IMR-90 (cell line): Measurements from ENCODE around the gene SLC39A8. TPM values are rescaled to one million over a fixed set of nuclear protein-coding genes. Genes with fewer than 3 reads are reported as not detected.

Experiments
- ATAC-seq: fragments of 200-7000 bp; cut with Tn5 transposase; 2 replicates; pipeline ENCODE4 v1.9.1; 2020; ENCODE audit warnings: low read depth, mild to moderate bottlenecking, moderate library complexity
- BruUV-seq: library from RNA; stranded (reverse); fragments of 400-500 nt; replicated peaks from 2 replicates; lab custom pipeline; 2021; lab: Mats Ljungman, UMichigan
- CTCF ChIA-PET: fragments of 300-600 bp; formaldehyde crosslinking; extraction: SDS; loops from one replicate; lab custom pipeline; 2021; ENCODE audit warnings: antibody characterized with exemption; lab: Yijun Ruan, JAX
- POLR2A ChIA-PET: fragments of 300-600 bp; sonication (Branson Sonifier 250); formaldehyde crosslinking; loops from one replicate; lab custom pipeline; 2022; ENCODE audit warnings: antibody characterized with exemption; ENCODE audit not compliant: unreplicated experiment; lab: Charles Lee
- DNase-seq: peaks from one replicate; pipeline ENCODE4 v3.0.0; 2013
- H2AFZ ChIP-seq: replicated peaks from 2 replicates; pipeline ENCODE3; 2013; ENCODE audit warnings: low read length, mild to moderate bottlenecking; ENCODE audit not compliant: poor library complexity
- H2AK5ac ChIP-seq: 2 replicates; pipeline ENCODE4 v1.6.1; 2013; ENCODE audit warnings: low read depth, low read length, inconsistent platforms
- H2AK9ac ChIP-seq: replicated peaks from 2 replicates; pipeline ENCODE3; 2013; ENCODE audit warnings: mild to moderate bottlenecking, low read depth, low read length, moderate library complexity; ENCODE audit not compliant: poor library complexity
- H2BK120ac ChIP-seq: 2 replicates; pipeline ENCODE4 v1.6.1; 2013; ENCODE audit warnings: low read depth, low read length, inconsistent platforms
- H2BK15ac ChIP-seq: 3 replicates; pipeline ENCODE4 v1.6.1; 2013; ENCODE audit warnings: low read depth, low read length, inconsistent platforms
- H2BK20ac ChIP-seq: 2 replicates; pipeline ENCODE4 v1.6.1; 2013; ENCODE audit warnings: low read depth, mild to moderate bottlenecking, inconsistent platforms, low read length, moderate library complexity
- H2BK5ac ChIP-seq: 2 replicates; pipeline ENCODE4 v1.6.1; 2013; ENCODE audit warnings: mild to moderate bottlenecking, low read depth, low read length, inconsistent platforms; ENCODE audit not compliant: poor library complexity, severe bottlenecking
- H3K14ac ChIP-seq: replicated peaks from 2 replicates; pipeline ENCODE4 v1.6.1; 2013; ENCODE audit warnings: low read depth, low read length, inconsistent platforms
- H3K18ac ChIP-seq: 2 replicates; pipeline ENCODE4 v1.6.1; 2013; ENCODE audit warnings: low read depth, low read length, control low read depth
- H3K23ac ChIP-seq: 2 replicates; pipeline ENCODE4 v1.6.1; 2013; ENCODE audit warnings: low read depth, low read length, inconsistent platforms
- H3K27ac ChIP-seq: 2 replicates; pipeline ENCODE4 v1.5.1; 2013; ENCODE audit warnings: mild to moderate bottlenecking, control low read depth, low read length; ENCODE audit not compliant: insufficient read depth
- H3K27me3 ChIP-seq: 2 replicates; pipeline ENCODE4 v1.6.1; 2013; ENCODE audit warnings: low read length; ENCODE audit not compliant: control insufficient read depth, insufficient read depth
- H3K36me3 ChIP-seq: 2 replicates; pipeline ENCODE4 v1.6.1; 2013; ENCODE audit warnings: low read length, mixed read lengths; ENCODE audit not compliant: control insufficient read depth, insufficient read depth
- H3K4ac ChIP-seq: 2 replicates; pipeline ENCODE4 v1.6.1; 2013; ENCODE audit warnings: low read depth, low read length, inconsistent platforms
- H3K4me1 ChIP-seq: 2 replicates; pipeline ENCODE4 v1.6.1; 2013; ENCODE audit warnings: low read length, mixed read lengths; ENCODE audit not compliant: control insufficient read depth, insufficient read depth
- H3K4me2 ChIP-seq: 2 replicates; pipeline ENCODE4 v1.6.1; 2013; ENCODE audit warnings: low read depth, mild to moderate bottlenecking, control low read depth, low read length, moderate library complexity
- H3K4me3 ChIP-seq: 2 replicates; pipeline ENCODE4 v1.5.1; 2013; ENCODE audit warnings: low read depth, mild to moderate bottlenecking, control low read depth, low read length, moderate library complexity; ENCODE audit not compliant: insufficient read depth
- H3K56ac ChIP-seq: 2 replicates; pipeline ENCODE4 v1.6.1; 2013; ENCODE audit warnings: low read length, inconsistent platforms; ENCODE audit not compliant: insufficient read depth; ENCODE audit errors: extremely low read depth
- H3K79me1 ChIP-seq, 2 experiments: 2 replicates each; pipeline ENCODE4 v1.6.1; 2013; ENCODE audit warnings: low read length in 2 of 2, inconsistent platforms in 1 of 2, low read depth in 1 of 2
- H3K9ac ChIP-seq: 2 replicates; pipeline ENCODE4 v1.6.1; 2013; ENCODE audit warnings: low read depth, low read length, control low read depth
- H3K9me1 ChIP-seq: 2 replicates; pipeline ENCODE4 v1.6.1; 2013; ENCODE audit warnings: low read length, inconsistent platforms; ENCODE audit not compliant: insufficient read depth
- H3K9me3 ChIP-seq: 2 replicates; pipeline ENCODE4 v1.6.1; 2013; ENCODE audit warnings: low read length; ENCODE audit not compliant: control insufficient read depth, insufficient read depth
- H4K20me1 ChIP-seq: 2 replicates; pipeline ENCODE4 v1.6.1; 2013; ENCODE audit warnings: low read length, inconsistent platforms; ENCODE audit not compliant: insufficient read depth
- H4K5ac ChIP-seq: 2 replicates; pipeline ENCODE4 v1.6.1; 2013; ENCODE audit warnings: mild to moderate bottlenecking, low read depth, low read length, control low read depth
- H4K8ac ChIP-seq, 2 experiments: 2 replicates each; pipeline ENCODE4 v1.6.1; 2013; ENCODE audit warnings: low read depth in 2 of 2, low read length in 2 of 2, control low read depth in 1 of 2, inconsistent platforms in 1 of 2
- H4K91ac ChIP-seq: 2 replicates; pipeline ENCODE4 v1.6.1; 2013; ENCODE audit warnings: low read depth, low read length, inconsistent platforms; ENCODE audit not compliant: insufficient read depth
- CTCF ChIP-seq: conservative IDR thresholded peaks from 2 replicates; pipeline ENCODE4 v1.5.1; 2012; ENCODE audit warnings: mild to moderate bottlenecking, low read depth, low read length, improper control_type of control experiment
- MAZ ChIP-seq: IDR thresholded peaks from 2 replicates; pipeline ENCODE4 v1.6.1; 2012; ENCODE audit warnings: low read depth, mild to moderate bottlenecking, low read length, improper control_type of control experiment, moderate library complexity, borderline replicate concordance
- MXI1 ChIP-seq: IDR thresholded peaks from 2 replicates; pipeline ENCODE4 v1.6.1; 2012; ENCODE audit warnings: low read depth, mild to moderate bottlenecking, low read length, moderate library complexity, borderline replicate concordance
- POLR2A ChIP-seq: IDR thresholded peaks from 2 replicates; pipeline ENCODE4 v1.6.1; 2012; ENCODE audit warnings: mild to moderate bottlenecking, low read depth, low read length
- RAD21 ChIP-seq: IDR thresholded peaks from 2 replicates; pipeline ENCODE4 v1.6.1; 2012; ENCODE audit warnings: low read length, improper control_type of control experiment
- whole genome bisulfite sequencing, 2 experiments: methylation state at CpG; one replicate each; pipeline versions ENCODE4 v1.1.5 to v1.1.7; 2013; ENCODE audit warnings: missing lambda C conversion rate in 2 of 2; ENCODE audit not compliant: insufficient read length in 1 of 2; ENCODE audit errors: extremely low coverage in 2 of 2; 5-methylcytosine and 5-hydroxymethylcytosine counted together
- dilution Hi-C: fragments of 300-500 bp; cut with HindIII; formaldehyde crosslinking; loops from one replicate; pipeline ENCODE4 v1.14.3; 2018; ENCODE audit warnings: low sequenced_read_pairs; ENCODE audit not compliant: unreplicated experiment
- in situ Hi-C: fragments of 300-500 bp; cut with MboI; formaldehyde crosslinking; loops from 3 replicates; pipeline ENCODE4 v1.14.3; 2019; ENCODE audit warnings: low sequenced_read_pairs, inconsistent platforms, mixed read lengths
- intact Hi-C: fragments of 100-400 bp; cut with micrococcal nuclease; formaldehyde crosslinking; loops from 2 replicates; pipeline ENCODE4 v1.10.0; 2022
- polyA plus RNA-seq, 3 experiments: library from polyadenylated mRNA; depleted of rRNA; stranded (reverse); fragments of >200 nt; gene quantifications; 2 replicates each; pipeline ENCODE4 v1.2.3, GENCODE V29; 2012; ENCODE audit warnings: low replicate concordance in 1 of 3
- total RNA-seq: library from RNA; depleted of rRNA; stranded (reverse); fragments of >200 nt; gene quantifications from 2 replicates; pipeline ENCODE4 v1.2.3, GENCODE V29; 2012
- TF ChIP-seq, protein P1 (sequence below): fragments of 150-350 bp; IDR thresholded peaks from 2 replicates; pipeline ENCODE4 v1.6.1; 2016; ENCODE audit warnings: low read depth, mild to moderate bottlenecking, low read length, moderate library complexity, borderline replicate concordance

The SLC39A8 gene
- total and polyA plus RNA-seq, 2 of the 4 experiments (the other 2 are of a cell fraction): 0.05 to 0.18 TPM

DNA sequence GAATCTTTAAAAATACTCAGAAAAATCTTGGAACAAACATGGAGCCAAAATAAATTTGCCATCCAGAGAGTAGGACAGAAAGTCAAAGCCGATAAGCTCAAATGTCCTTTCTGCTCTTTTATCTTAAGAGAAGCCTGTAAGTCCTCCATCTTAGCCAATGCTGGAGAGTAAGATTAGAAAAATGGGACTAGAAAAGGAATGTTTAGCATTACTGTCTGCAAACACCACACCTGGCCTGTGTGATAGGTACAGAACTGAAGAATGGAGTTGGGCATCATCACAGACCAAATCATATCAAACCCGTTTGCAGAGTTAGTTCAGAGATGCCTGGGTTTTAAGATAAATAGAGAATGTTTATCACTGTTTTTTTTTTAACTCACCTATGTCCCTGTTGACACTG is 10.5 kb upstream of the SLC39A8 start:
- Histone ChIP-seq H4K91ac (no peak overlapping the region), H3K4me3 (no peak overlapping the region), H3K4ac (no peak overlapping the region), H3K23ac (no peak overlapping the region), H3K9me1 (no peaks in the 10 kb centered on the region), H3K27me3 (0 out of 2 replicates have a peak, but pooled peaks cover 1% of the 10 kb centered on the region), H3K4me1 (no peaks in the 10 kb centered on the region), H3K56ac (no peak overlapping the region), H2AK9ac (no peak overlapping the region), H2BK5ac (no peak overlapping the region), H2BK120ac (no peak overlapping the region), H3K4me2 (no peak overlapping the region), H2BK20ac (no peak overlapping the region), H3K27ac (no peak overlapping the region), H3K18ac (no peak overlapping the region), H4K8ac (no peak overlapping the region), H4K5ac (no peak overlapping the region), H4K20me1 (no peaks in the 10 kb centered on the region), H3K14ac (no peak overlapping the region), H3K36me3 (no peaks in the 10 kb centered on the region), H2AFZ (no peak overlapping the region), H2BK15ac (no peak overlapping the region), H2AK5ac (no peak overlapping the region), H3K9ac (no peak overlapping the region), H3K79me1 (no peaks in the 10 kb centered on the region), H3K9me3 (no peaks in the 10 kb centered on the region)
- dilution Hi-C loops: no loop called here
- ChIA-PET POLR2A (no interaction called here), CTCF (no interaction called here)
- ATAC-seq: no peak
- in situ Hi-C loops: no loop called here
- TF ChIP-seq POLR2A (no peak), RAD21 (no peak), MAZ (no peak), MXI1 (no peak), CTCF (no peak)
- TF ChIP-seq, protein P1, sequence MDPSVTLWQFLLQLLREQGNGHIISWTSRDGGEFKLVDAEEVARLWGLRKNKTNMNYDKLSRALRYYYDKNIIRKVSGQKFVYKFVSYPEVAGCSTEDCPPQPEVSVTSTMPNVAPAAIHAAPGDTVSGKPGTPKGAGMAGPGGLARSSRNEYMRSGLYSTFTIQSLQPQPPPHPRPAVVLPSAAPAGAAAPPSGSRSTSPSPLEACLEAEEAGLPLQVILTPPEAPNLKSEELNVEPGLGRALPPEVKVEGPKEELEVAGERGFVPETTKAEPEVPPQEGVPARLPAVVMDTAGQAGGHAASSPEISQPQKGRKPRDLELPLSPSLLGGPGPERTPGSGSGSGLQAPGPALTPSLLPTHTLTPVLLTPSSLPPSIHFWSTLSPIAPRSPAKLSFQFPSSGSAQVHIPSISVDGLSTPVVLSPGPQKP: no peak
- 100% methylated on average over 1 of the region's 2 CpGs; no CpG with 5 or more reads in 1 of the 2 experiments for WGBS, 2 experiments
- intact Hi-C loops: no loop called here
- DNase-seq: no peak
- BruUV-seq: no TSS peak
